ENCODE data around the gene RSRC1. TPM values are rescaled to one million over a fixed set of nuclear protein-coding genes. Genes with fewer than 3 reads are reported as not detected.

RSRC1 gene
- total and polyA plus RNA-seq, 5 donors from 2014 or later, result 25.8 to 35.7 (median 30.1) TPM

GRCh38 chr3:158264894-158265293, 155.0 kb downstream of the RSRC1 start:
- peaks cover 0 to 30% (median 10%) of the 10 kb centered on the region in 7 donors for H3K9me3 Mint-ChIP-seq
- H3K27me3 ChIP-seq (ENCODE audit: control insufficient read depth, insufficient read depth, low read length), result no peaks in the 10 kb centered on the region
- H3K27me3 Mint-ChIP-seq, result peaks cover 5% of the 10 kb centered on the region
- H3K4me3 Mint-ChIP-seq, result no peak overlapping the region
- peaks cover 5% of the 10 kb centered on the region for H3K36me3 ChIP-seq (ENCODE audit: control insufficient read depth, insufficient read depth, low read length)
- DNase-seq (no peak), ATAC-seq (ENCODE audit: low read depth in 2 of 2) (no peak)
- H3K27ac Mint-ChIP-seq, result no peak overlapping the region
- H3K27ac ChIP-seq (ENCODE audit: insufficient read depth, low read length, poor library complexity, severe bottlenecking), result no peak overlapping the region
- peaks cover 20 to 32% of the 10 kb centered on the region in 2 experiments for H3K9me3 ChIP-seq (ENCODE audit: control insufficient read depth in 2 of 2, low read length in 2 of 2)
- H3K4me3 ChIP-seq (ENCODE audit: low read depth, low read length), result no peak overlapping the region
- H3K36me3 Mint-ChIP-seq, result peaks cover 46% of the 10 kb centered on the region
- H3K4me1 Mint-ChIP-seq, result peaks cover 0 to 6% (median 3%) of the 10 kb centered on the region in 4 donors
- no peaks in the 10 kb centered on the region for H3K4me1 ChIP-seq (ENCODE audit: control insufficient read depth, insufficient read depth, low read length, poor library complexity, severe bottlenecking)

GRCh38 chr3:158267015-158267414, 157.1 kb downstream of the RSRC1 start:
- H3K4me3 ChIP-seq (ENCODE audit: low read depth, low read length), result no peak overlapping the region
- peaks cover 2 to 8% (median 3%) of the 10 kb centered on the region in 4 donors for H3K4me1 Mint-ChIP-seq
- H3K36me3 ChIP-seq (ENCODE audit: control insufficient read depth, insufficient read depth, low read length), result peaks cover 5% of the 10 kb centered on the region
- H3K9me3 ChIP-seq (ENCODE audit: control insufficient read depth in 2 of 2, low read length in 2 of 2), result peaks cover 20 to 32% of the 10 kb centered on the region in 2 experiments
- H3K27me3 Mint-ChIP-seq, result peaks cover 5% of the 10 kb centered on the region
- H3K27me3 ChIP-seq (ENCODE audit: control insufficient read depth, insufficient read depth, low read length), result no peaks in the 10 kb centered on the region
- DNase-seq (no peak), ATAC-seq (ENCODE audit: low read depth in 2 of 2) (no peak)
- no peak overlapping the region for H3K27ac Mint-ChIP-seq
- no peaks in the 10 kb centered on the region for H3K4me1 ChIP-seq (ENCODE audit: control insufficient read depth, insufficient read depth, low read length, poor library complexity, severe bottlenecking)
- no peak overlapping the region for H3K27ac ChIP-seq (ENCODE audit: insufficient read depth, low read length, poor library complexity, severe bottlenecking)
- H3K4me3 Mint-ChIP-seq, result no peak overlapping the region
- H3K36me3 Mint-ChIP-seq, result peaks cover 37% of the 10 kb centered on the region
- H3K9me3 Mint-ChIP-seq, result peaks cover 0 to 30% (median 10%) of the 10 kb centered on the region in 7 donors

DNA sequence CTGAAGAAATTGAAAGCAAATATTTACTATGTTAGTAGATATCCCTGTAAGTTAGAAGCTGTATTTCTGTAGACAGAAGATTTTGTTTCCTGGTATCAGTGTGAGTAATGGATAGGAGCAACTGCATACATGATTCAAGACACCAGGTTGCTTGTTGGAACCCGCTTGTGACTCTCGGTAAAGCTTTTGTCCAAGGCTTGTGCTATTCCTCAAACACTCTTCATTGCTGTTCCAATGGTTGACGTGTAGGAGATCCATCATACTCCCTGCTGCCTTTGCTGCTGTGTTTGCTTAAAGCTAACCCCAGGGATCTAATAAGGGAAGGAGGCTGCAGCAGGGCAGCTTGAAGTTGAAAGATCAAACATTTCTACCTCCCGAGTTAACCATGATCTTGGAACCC, 160.1 kb downstream of the RSRC1 start:
- H3K27me3 ChIP-seq (ENCODE audit: control insufficient read depth, insufficient read depth, low read length), result no peaks in the 10 kb centered on the region
- Mint-ChIP-seq H3K4me1 (peaks cover 0 to 5% (median 3%) of the 10 kb centered on the region in 4 donors), H3K36me3 (peaks cover 46% of the 10 kb centered on the region), H3K9me3 (peaks cover 0 to 25% (median 9%) of the 10 kb centered on the region in 7 donors), H3K27me3 (no peaks in the 10 kb centered on the region), H3K27ac (no peak overlapping the region), H3K4me3 (no peak overlapping the region)
- H3K36me3 ChIP-seq (ENCODE audit: control insufficient read depth, insufficient read depth, low read length), result peaks cover 5% of the 10 kb centered on the region
- H3K4me3 ChIP-seq (ENCODE audit: low read depth, low read length), result no peak overlapping the region
- H3K4me1 ChIP-seq (ENCODE audit: control insufficient read depth, insufficient read depth, low read length, poor library complexity, severe bottlenecking), result no peaks in the 10 kb centered on the region
- no peak overlapping the region for H3K27ac ChIP-seq (ENCODE audit: insufficient read depth, low read length, poor library complexity, severe bottlenecking)
- H3K9me3 ChIP-seq (ENCODE audit: control insufficient read depth in 2 of 2, low read length in 2 of 2), result peaks cover 20 to 31% of the 10 kb centered on the region in 2 experiments
- DNase-seq (no peak), ATAC-seq (ENCODE audit: low read depth in 2 of 2) (no peak)

DNA sequence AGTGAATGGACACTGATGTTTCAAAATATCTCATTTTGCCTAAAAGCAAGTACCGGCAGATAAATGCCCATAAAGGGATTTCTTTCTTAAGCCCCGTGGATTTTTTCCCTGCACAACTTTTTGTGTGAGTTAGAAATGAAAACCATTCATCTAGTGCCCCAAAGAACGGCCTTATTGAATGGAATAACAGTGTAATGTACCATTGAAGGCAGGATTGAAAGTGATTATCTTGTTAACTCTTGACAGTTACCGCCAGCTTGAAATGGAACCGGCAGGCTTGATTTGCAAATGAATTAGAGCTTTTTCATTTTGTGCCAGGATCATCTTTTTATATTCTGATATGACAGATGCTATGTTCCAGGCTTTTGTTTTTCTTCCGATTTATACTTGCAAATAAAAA, 162.2 kb downstream of the RSRC1 start:
- Histone ChIP-seq H3K27ac (ENCODE audit: insufficient read depth, low read length, poor library complexity, severe bottlenecking) (no peak overlapping the region), H3K4me1 (ENCODE audit: control insufficient read depth, insufficient read depth, low read length, poor library complexity, severe bottlenecking) (no peaks in the 10 kb centered on the region), H3K4me3 (ENCODE audit: low read depth, low read length) (no peak overlapping the region), H3K9me3 (ENCODE audit: control insufficient read depth in 2 of 2, low read length in 2 of 2) (peaks cover 13 to 14% of the 10 kb centered on the region in 2 experiments), H3K27me3 (ENCODE audit: control insufficient read depth, insufficient read depth, low read length) (no peaks in the 10 kb centered on the region), H3K36me3 (ENCODE audit: control insufficient read depth, insufficient read depth, low read length) (peaks cover 3% of the 10 kb centered on the region)
- H3K27me3 Mint-ChIP-seq, result no peaks in the 10 kb centered on the region
- DNase-seq, result no peak
- peaks cover 47% of the 10 kb centered on the region for H3K36me3 Mint-ChIP-seq
- no peak for ATAC-seq (ENCODE audit: low read depth in 2 of 2)
- H3K27ac Mint-ChIP-seq, result no peak overlapping the region
- H3K9me3 Mint-ChIP-seq, result peaks cover 0 to 11% (median 7%) of the 10 kb centered on the region in 7 donors
- peaks cover 0 to 10% (median 3%) of the 10 kb centered on the region in 4 donors for H3K4me1 Mint-ChIP-seq
- H3K4me3 Mint-ChIP-seq, result no peak overlapping the region

DNA sequence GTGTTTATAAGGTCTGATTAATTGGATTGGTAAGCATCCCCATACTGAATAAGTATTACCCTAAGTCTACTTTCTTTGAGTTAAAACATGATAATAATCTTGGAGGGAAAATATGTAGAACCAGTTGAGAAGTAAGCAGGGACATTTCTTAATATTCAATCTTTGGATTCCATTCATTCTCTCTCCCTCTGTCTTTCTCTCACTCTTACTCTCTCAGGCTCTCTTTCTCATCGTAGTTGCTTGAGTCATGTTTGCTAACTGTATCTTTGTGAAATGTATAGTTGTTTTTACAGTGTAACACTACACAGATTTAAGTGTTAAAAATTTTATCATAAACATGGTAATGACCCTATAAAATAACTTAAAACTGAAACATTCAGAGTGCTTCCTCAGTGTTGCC, 163.8 kb downstream of the RSRC1 start:
- Mint-ChIP-seq H3K4me3 (no peak overlapping the region), H3K9me3 (peaks cover 0 to 5% (median 0%) of the 10 kb centered on the region in 7 donors), H3K27ac (no peak overlapping the region), H3K36me3 (peaks cover 45% of the 10 kb centered on the region), H3K4me1 (peaks cover 0 to 10% (median 3%) of the 10 kb centered on the region in 4 donors), H3K27me3 (no peaks in the 10 kb centered on the region)
- H3K27ac ChIP-seq (ENCODE audit: insufficient read depth, low read length, poor library complexity, severe bottlenecking), result no peak overlapping the region
- H3K4me3 ChIP-seq (ENCODE audit: low read depth, low read length), result no peak overlapping the region
- no peak for DNase-seq
- H3K9me3 ChIP-seq (ENCODE audit: control insufficient read depth in 2 of 2, low read length in 2 of 2), result no peaks in the 10 kb centered on the region
- no peak for ATAC-seq (ENCODE audit: low read depth in 2 of 2)
- H3K36me3 ChIP-seq (ENCODE audit: control insufficient read depth, insufficient read depth, low read length), result no peaks in the 10 kb centered on the region
- H3K4me1 ChIP-seq (ENCODE audit: control insufficient read depth, insufficient read depth, low read length, poor library complexity, severe bottlenecking), result no peaks in the 10 kb centered on the region
- H3K27me3 ChIP-seq (ENCODE audit: control insufficient read depth, insufficient read depth, low read length), result no peaks in the 10 kb centered on the region

- no peaks in the 10 kb centered on the region for H3K27me3 ChIP-seq (ENCODE audit: control insufficient read depth, insufficient read depth, low read length)
- DNase-seq (no peak), ATAC-seq (ENCODE audit: low read depth in 2 of 2) (no peak)
- peaks cover 0 to 10% (median 0%) of the 10 kb centered on the region in 4 donors for H3K4me1 Mint-ChIP-seq
- H3K27ac ChIP-seq (ENCODE audit: insufficient read depth, low read length, poor library complexity, severe bottlenecking), result no peak overlapping the region
- peaks cover 46% of the 10 kb centered on the region for H3K36me3 Mint-ChIP-seq
- no peaks in the 10 kb centered on the region for H3K27me3 Mint-ChIP-seq
- no peaks in the 10 kb centered on the region for H3K9me3 ChIP-seq (ENCODE audit: control insufficient read depth in 2 of 2, low read length in 2 of 2)
- peaks cover 0 to 17% (median 5%) of the 10 kb centered on the region in 7 donors for H3K9me3 Mint-ChIP-seq
- H3K4me1 ChIP-seq (ENCODE audit: control insufficient read depth, insufficient read depth, low read length, poor library complexity, severe bottlenecking), result no peaks in the 10 kb centered on the region
- no peak overlapping the region for H3K4me3 ChIP-seq (ENCODE audit: low read depth, low read length)
- H3K36me3 ChIP-seq (ENCODE audit: control insufficient read depth, insufficient read depth, low read length), result no peaks in the 10 kb centered on the region
- H3K4me3 Mint-ChIP-seq, result no peak overlapping the region
- no peak overlapping the region for H3K27ac Mint-ChIP-seq
Measured at GRCh38 chr3:158278187-158278586, 168.3 kb downstream of the RSRC1 start.

- no peak overlapping the region for H3K27ac ChIP-seq (ENCODE audit: insufficient read depth, low read length, poor library complexity, severe bottlenecking)
- Mint-ChIP-seq H3K27me3 (no peaks in the 10 kb centered on the region), H3K27ac (no peak overlapping the region), H3K4me1 (peaks cover 0 to 10% (median 0%) of the 10 kb centered on the region in 4 donors), H3K9me3 (peaks cover 0 to 17% (median 5%) of the 10 kb centered on the region in 7 donors), H3K4me3 (no peak overlapping the region), H3K36me3 (peaks cover 34% of the 10 kb centered on the region)
- no peaks in the 10 kb centered on the region for H3K36me3 ChIP-seq (ENCODE audit: control insufficient read depth, insufficient read depth, low read length)
- ATAC-seq (ENCODE audit: low read depth in 2 of 2), result no peak
- no peak overlapping the region for H3K4me3 ChIP-seq (ENCODE audit: low read depth, low read length)
- H3K9me3 ChIP-seq (ENCODE audit: control insufficient read depth in 2 of 2, low read length in 2 of 2), result peaks cover 0 to 2% of the 10 kb centered on the region in 2 experiments
- H3K27me3 ChIP-seq (ENCODE audit: control insufficient read depth, insufficient read depth, low read length), result no peaks in the 10 kb centered on the region
- no peak for DNase-seq
- no peaks in the 10 kb centered on the region for H3K4me1 ChIP-seq (ENCODE audit: control insufficient read depth, insufficient read depth, low read length, poor library complexity, severe bottlenecking)
Measured at GRCh38 chr3:158279609-158280008, 169.7 kb downstream of the RSRC1 start.

DNA sequence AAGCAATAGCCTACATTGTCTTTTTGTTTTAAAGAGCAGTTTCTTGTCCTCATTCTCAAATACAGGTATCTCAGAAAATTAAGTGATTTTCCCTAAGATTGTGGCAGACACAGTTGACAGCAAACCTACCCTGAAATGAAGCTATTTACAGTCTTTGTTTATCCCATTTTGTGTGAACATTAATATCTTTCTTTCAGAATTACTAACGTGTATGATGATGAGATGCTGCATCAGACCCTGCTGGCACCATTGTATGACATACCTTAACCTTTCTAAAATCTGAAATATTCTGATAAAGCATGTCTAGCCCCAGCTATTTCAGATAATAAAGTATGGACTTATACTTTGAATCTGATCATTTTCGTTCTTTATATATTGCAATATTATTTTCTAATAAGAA, 185.9 kb downstream of the RSRC1 start:
- no peak overlapping the region for H3K27ac ChIP-seq (ENCODE audit: insufficient read depth, low read length, poor library complexity, severe bottlenecking)

More for the DNA sequence above, 185.9 kb downstream of the RSRC1 start:
- H3K36me3 Mint-ChIP-seq, result no peaks in the 10 kb centered on the region
- no peak for ATAC-seq (ENCODE audit: low read depth in 2 of 2)
- H3K27ac Mint-ChIP-seq, result no peak overlapping the region
- H3K9me3 Mint-ChIP-seq, result no peaks in the 10 kb centered on the region
- no peak overlapping the region for H3K4me3 ChIP-seq (ENCODE audit: low read depth, low read length)
- no peaks in the 10 kb centered on the region for H3K9me3 ChIP-seq (ENCODE audit: control insufficient read depth in 2 of 2, low read length in 2 of 2)
- no peak overlapping the region for H3K4me3 Mint-ChIP-seq
- no peaks in the 10 kb centered on the region for H3K4me1 ChIP-seq (ENCODE audit: control insufficient read depth, insufficient read depth, low read length, poor library complexity, severe bottlenecking)
- DNase-seq, result no peak
- peaks cover 0 to 8% (median under 1%) of the 10 kb centered on the region in 4 donors for H3K4me1 Mint-ChIP-seq
- H3K36me3 ChIP-seq (ENCODE audit: control insufficient read depth, insufficient read depth, low read length), result no peaks in the 10 kb centered on the region
- no peaks in the 10 kb centered on the region for H3K27me3 Mint-ChIP-seq
- no peaks in the 10 kb centered on the region for H3K27me3 ChIP-seq (ENCODE audit: control insufficient read depth, insufficient read depth, low read length)
